Stimulated activated CD4-positive, alpha-beta T cell treated with anti-CD3 and anti-CD28 coated beads, Interleukin-1b, Interleukin-23, amount 100 ng/mL, for 4 hours (primary cell): ENCODE data around the gene SLC35G3.
"Not testable (repeated sequence)": the region's sequence is repeated elsewhere in the genome, so short reads cannot be mapped to it uniquely, and the experiment has no call there.

Source experiments
- DNase-seq, 2 donors: peaks; one replicate each; pipeline ENCODE4 v3.0.0-alpha.2; 2020; ENCODE audit warnings: low read depth in 2 of 2

SLC35G3 gene

GRCh38 chr17:35194001-35194400 lies at the start of gene SLC35G3:
SLC35G3 (minus strand) TSS chr17:35194393; CDS start chr17:35194307, 86 bp downstream.
- DNase-seq = not testable (repeated sequence)

GRCh38 chr17:35243561-35244340 lies 49.6 kb upstream of the SLC35G3 start:
- peak in 1 of 2 donors; percentile 38 for DNase-seq

GRCh38 chr17:35242805-35243560 lies 48.8 kb upstream of the SLC35G3 start, which contains the start of gene SLFN5:
SLFN5 (plus strand) TSS chr17:35243072; CDS start chr17:35258691, 15,619 bp downstream.
- peak; percentile 78 to 93 for DNase-seq

- peak; percentile 61 to 69 for DNase-seq
Observed at GRCh38 chr17:35242158-35242804, 48.1 kb upstream of the SLC35G3 start.

DNA sequence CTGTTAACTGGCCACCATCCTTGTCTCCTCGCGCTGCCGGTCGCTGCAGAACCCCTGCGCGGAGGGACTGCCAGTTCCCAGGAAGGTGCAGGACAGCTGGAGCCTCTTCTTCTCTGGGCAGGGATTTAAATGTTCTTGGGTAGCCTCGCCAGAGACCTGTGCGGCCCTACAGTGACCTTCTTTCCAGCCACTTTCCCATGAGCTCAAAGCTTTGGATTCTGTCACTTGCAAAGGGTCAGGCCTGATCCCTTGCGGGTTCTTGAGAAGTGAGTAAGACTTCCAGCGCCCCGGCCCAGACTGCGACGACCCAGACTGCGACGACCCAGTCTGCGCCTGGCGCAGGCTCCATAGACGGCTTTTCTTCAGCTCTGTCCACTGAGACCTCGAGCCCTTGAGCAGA lies 47.3 kb upstream of the SLC35G3 start:
- DNase-seq = peak in 1 of 2 donors; percentile 32

GRCh38 chr17:35240861-35241260 lies 46.7 kb upstream of the SLC35G3 start:
- no peak for DNase-seq

GRCh38 chr17:35239823-35240222 lies 45.6 kb upstream of the SLC35G3 start:
- DNase-seq = no peak

DNA sequence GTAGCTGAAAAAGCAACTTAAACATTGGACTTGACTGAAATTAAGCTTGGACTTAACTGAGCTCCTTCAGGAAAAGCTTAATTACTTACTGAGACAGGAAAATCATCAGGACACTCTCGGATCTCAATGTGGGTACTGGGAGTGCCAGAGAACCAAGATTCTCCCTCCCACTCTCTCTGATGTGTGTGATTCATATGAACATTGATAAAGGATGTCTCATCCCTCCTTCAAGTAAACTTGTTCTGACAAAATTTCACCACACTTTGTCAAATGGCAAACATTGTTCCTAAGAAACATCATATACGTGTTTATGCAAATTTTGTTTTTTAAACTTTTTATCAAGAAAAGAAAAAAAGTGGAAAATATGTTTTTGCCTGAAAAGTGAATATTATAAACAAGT lies 44.6 kb upstream of the SLC35G3 start:
- DNase-seq = no peak

- DNase-seq = no peak
Observed at GRCh38 chr17:35236821-35237220, 42.6 kb upstream of the SLC35G3 start.

GRCh38 chr17:35235917-35236316 lies 41.7 kb upstream of the SLC35G3 start:
- no peak for DNase-seq

DNA sequence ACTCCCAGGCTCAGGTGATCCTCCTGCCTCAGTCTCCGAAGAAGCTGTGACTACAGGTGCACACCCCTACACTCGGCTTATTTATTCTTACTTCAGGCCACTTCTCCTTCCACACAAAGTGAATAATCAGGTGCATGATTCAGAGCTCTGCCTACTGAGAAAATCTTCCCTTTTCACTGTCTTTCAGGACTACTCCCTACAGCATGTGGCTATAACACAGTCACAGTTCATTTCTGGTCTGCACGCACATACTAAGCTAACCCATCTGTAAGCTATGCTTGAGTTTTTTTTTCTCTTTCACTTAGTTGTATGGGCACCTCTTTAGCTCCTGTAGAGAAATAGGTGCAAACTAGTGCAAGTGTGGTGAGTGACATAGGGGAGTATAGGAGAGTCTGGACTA lies 41.1 kb upstream of the SLC35G3 start:
- DNase-seq = no peak

DNA sequence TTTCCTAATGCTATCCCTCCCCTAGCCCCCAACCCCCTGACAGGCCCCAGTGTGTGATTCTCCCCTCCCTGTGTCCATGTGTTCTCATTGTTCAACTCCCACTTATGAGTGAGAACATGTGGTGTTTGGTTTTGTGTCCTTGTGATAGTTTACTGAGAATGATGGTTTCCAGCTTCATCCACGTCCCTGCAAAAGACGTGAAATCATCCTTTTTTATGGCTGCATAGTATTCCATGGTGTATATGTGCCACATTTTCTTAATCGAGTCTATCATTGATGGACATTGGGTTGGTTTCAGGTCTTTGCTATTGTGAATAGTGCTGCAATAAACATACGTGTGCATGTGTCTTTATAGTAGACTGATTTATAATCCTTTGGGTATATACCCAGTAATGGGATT lies 40.1 kb upstream of the SLC35G3 start:
- not testable (repeated sequence) for DNase-seq

DNA sequence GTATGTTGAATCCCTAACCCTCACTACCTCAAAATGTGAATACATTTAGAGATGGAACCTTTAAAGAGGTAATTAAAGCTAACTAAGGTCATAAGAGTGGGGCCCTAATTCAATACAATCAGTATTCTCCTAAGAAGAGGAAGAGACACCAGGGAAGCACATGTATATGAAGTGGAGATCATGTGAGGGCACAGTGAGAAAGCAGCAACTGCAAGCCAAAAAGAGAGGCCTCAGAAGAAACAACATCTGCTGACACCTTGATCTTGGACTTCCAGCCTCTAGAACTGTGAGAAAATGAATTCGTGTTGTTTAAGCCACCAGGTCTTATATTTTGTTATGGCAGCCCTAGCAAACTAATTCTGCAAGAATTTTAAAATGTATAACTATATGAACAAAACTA lies 35.4 kb upstream of the SLC35G3 start:
- DNase-seq = no peak

- DNase-seq = no peak
Observed at GRCh38 chr17:35227546-35227945, 33.4 kb upstream of the SLC35G3 start.

- no peak for DNase-seq
Observed at GRCh38 chr17:35224436-35224835, 30.2 kb upstream of the SLC35G3 start.

DNA sequence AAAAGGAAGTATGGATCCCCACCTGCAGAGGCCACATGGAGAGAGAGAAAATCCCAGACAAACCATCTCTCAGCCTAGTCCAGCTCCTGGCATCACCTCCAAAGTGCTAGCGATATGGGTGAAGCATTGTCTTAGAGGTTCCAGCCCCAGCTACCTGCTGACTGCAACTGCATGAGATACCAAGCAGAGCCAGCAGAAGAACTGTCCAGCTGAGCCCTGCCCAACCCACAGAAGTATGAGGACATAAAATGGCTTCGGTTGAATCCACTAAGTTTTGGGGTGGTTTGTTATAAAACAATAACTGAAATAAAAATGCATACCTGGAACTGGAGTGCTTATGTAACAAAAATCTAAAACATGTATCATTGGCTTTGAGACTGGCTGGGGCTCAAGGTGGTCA lies 28.3 kb upstream of the SLC35G3 start:
- no peak for DNase-seq

DNA sequence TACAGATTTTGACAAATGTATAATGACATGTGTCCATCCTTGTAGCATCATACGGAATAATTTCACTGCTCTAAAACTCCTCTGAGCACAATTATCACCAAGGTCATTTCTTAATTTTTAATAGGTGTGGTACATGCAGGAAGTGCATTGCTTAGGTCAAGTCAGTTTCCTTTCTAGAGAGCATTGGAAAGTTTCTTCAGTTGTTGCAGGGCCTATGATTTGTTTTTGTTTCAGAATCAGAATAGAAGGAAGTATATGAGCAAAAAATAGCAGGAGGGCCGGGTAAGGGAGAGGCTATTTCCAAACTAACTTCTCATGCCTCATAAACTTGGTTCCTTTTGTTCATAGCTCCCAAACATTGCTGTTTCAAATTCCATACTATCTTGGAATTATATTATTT lies 24.7 kb upstream of the SLC35G3 start:
- DNase-seq = no peak

GRCh38 chr17:35217107-35217506 lies 22.9 kb upstream of the SLC35G3 start:
- no peak for DNase-seq

DNA sequence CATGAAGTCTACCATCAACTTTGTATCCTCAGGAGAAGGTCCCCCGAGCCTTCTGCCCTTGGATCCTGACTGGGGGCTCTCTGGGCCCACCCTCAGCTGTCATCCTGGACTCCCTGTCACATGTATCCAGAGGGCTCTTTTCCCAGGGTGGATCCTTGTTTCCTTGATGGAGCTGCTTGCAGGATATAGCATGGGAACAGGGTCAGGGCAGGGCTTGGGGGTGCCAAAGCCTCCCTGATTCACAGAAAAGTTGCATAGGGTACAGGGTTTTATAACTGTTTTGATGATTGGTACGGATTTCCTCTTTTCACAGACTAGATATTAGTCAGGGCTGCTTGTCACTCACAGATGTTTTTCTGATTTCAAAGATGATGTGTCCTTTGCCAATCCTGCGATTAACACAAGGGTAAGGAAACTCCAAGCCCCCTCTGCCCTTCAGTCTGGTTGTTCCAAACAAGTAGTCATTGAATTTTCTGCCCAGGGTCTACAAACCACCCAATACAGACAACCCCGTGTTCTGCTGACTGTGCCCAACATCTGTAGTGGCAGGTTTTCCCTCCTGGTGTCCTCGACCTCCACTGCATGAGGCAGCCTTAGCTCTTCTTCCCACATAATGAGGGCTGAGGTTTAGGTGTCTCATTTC lies 20.6 kb upstream of the SLC35G3 start:
- no peak for DNase-seq

GRCh38 chr17:35214192-35214591 lies 20.0 kb upstream of the SLC35G3 start:
- no peak for DNase-seq

GRCh38 chr17:35213412-35213940 lies 19.3 kb upstream of the SLC35G3 start:
- DNase-seq = no peak

- no peak for DNase-seq
Observed at GRCh38 chr17:35212668-35213067, 18.5 kb upstream of the SLC35G3 start.
